SU-DHL-6 (cell line): ENCODE measurements around the gene NANP.

Experiments
- CTCF ChIP-seq: fragments of 200-600 bp; sonication (generic); IDR thresholded peaks from one replicate; pipeline ENCODE4 v1.5.1; 2017; ENCODE audit warnings: antibody characterized with exemption, mild to moderate bottlenecking, low read length, moderate library complexity; ENCODE audit not compliant: insufficient read depth, poor library complexity, severe bottlenecking
- EZH2phosphoT487 ChIP-seq: fragments of 200-600 bp; sonication (generic), shearing (Covaris generic); conservative IDR thresholded peaks from 2 replicates; pipeline ENCODE4 v1.6.1; 2018; ENCODE audit warnings: mild to moderate bottlenecking, antibody characterized with exemption, low read length, moderate library complexity, mixed read lengths

GRCh38 chr20:25586877-25587276 lies 36.9 kb downstream of the NANP start:
- TF ChIP-seq CTCF, result no peak
- no peak for TF ChIP-seq EZH2phosphoT487
